PC-9 (cell line): ENCODE results near the gene C9. TPM values are rescaled to one million over a fixed set of nuclear protein-coding genes. Genes with fewer than 3 reads are reported as not detected.

Experiments used
- BruUV-seq: library from RNA; stranded (reverse); fragments of 400-500 nt; replicated peaks from 2 replicates; lab custom pipeline; 2021; lab: Mats Ljungman, UMichigan
- CTCF ChIA-PET: fragments of 300-600 bp; sonication (Branson Sonifier 250); formaldehyde crosslinking; loops from one replicate; lab custom pipeline; 2022; ENCODE audit warnings: antibody characterized with exemption; lab: Charles Lee
- POLR2A ChIA-PET: fragments of 300-600 bp; sonication (Branson Sonifier 250); formaldehyde crosslinking; loops from one replicate; lab custom pipeline; 2022; ENCODE audit warnings: antibody characterized with exemption; ENCODE audit not compliant: unreplicated experiment; lab: Charles Lee
- DNase-seq, 2 experiments: peaks; one replicate each; pipeline versions ENCODE4 v3.0.0 to v3.0.0-alpha.2; 2015 to 2022; ENCODE audit warnings: mixed read lengths in 1 of 2
- H2AFZ ChIP-seq: fragments of 200-600 bp; sonication (generic); 2 replicates; pipeline ENCODE4 v1.8.1; 2017; ENCODE audit warnings: antibody characterized with exemption
- H3F3A ChIP-seq: fragments of 200-600 bp; sonication (generic); 2 replicates; pipeline ENCODE4 v1.8.1; 2017; ENCODE audit warnings: antibody characterized with exemption, mild to moderate bottlenecking, low read depth; ENCODE audit not compliant: insufficient read depth
- H3K27ac ChIP-seq: fragments of 200-600 bp; sonication (generic); 2 replicates; pipeline ENCODE4 v1.6.1; 2016; ENCODE audit warnings: mixed run types
- H3K27me3 ChIP-seq: fragments of 200-600 bp; sonication (generic); 2 replicates; pipeline ENCODE4 v1.6.1; 2016; ENCODE audit warnings: low read depth, mixed run types; ENCODE audit not compliant: insufficient read depth
- H3K36me3 ChIP-seq: fragments of 200-600 bp; sonication (generic); 2 replicates; pipeline ENCODE4 v1.6.1; 2016; ENCODE audit warnings: low read depth, mixed run types
- H3K4me1 ChIP-seq: fragments of 200-600 bp; sonication (generic); replicated peaks from 2 replicates; pipeline ENCODE4 v1.6.1; 2016; ENCODE audit warnings: mixed run types; ENCODE audit not compliant: insufficient read depth
- H3K4me2 ChIP-seq: fragments of 200-600 bp; sonication (generic); 2 replicates; pipeline ENCODE4 v1.6.1; 2017; ENCODE audit warnings: mixed run types
- H3K4me3 ChIP-seq: fragments of 200-600 bp; sonication (generic); 2 replicates; pipeline ENCODE4 v1.6.1; 2016; ENCODE audit warnings: mixed run types
- H3K79me2 ChIP-seq: fragments of 200-600 bp; sonication (generic); 2 replicates; pipeline ENCODE4 v1.6.1; 2017; ENCODE audit warnings: low read depth, mixed run types
- H3K9me2 ChIP-seq: fragments of 200-600 bp; sonication (generic); 2 replicates; pipeline ENCODE4 v1.8.1; 2017; ENCODE audit warnings: mild to moderate bottlenecking; ENCODE audit not compliant: insufficient read depth
- H3K9me3 ChIP-seq: fragments of 200-600 bp; sonication (generic); 2 replicates; pipeline ENCODE4 v1.8.1; 2016; ENCODE audit warnings: low read depth; ENCODE audit not compliant: insufficient read depth
- H4K20me1 ChIP-seq: fragments of 200-600 bp; sonication (generic); 2 replicates; pipeline ENCODE4 v1.8.1; 2017; ENCODE audit not compliant: insufficient read depth
- EZH2 ChIP-seq: fragments of 200-600 bp; sonication (generic); IDR thresholded peaks from 2 replicates; pipeline ENCODE4 v1.8.0; 2017; ENCODE audit warnings: antibody characterized with exemption, low read depth
- intact Hi-C: fragments of 100-400 bp; cut with micrococcal nuclease; formaldehyde crosslinking; loops from one replicate; pipeline ENCODE4 v1.10.0; 2022; ENCODE audit not compliant: unreplicated experiment
- total RNA-seq: library from RNA; stranded (reverse); gene quantifications from 2 replicates; pipeline ENCODE4 v1.2.3, GENCODE V29; 2021
- TF ChIP-seq, protein P1 (sequence below): fragments of 200-600 bp; sonication (generic); conservative IDR thresholded peaks from 2 replicates; pipeline ENCODE4 v1.6.1; 2017; ENCODE audit warnings: mixed run types, antibody characterized with exemption, mild to moderate bottlenecking, moderate library complexity

The C9 gene
- total RNA-seq, 1 experiment from 2014 or later, result not detected

DNA sequence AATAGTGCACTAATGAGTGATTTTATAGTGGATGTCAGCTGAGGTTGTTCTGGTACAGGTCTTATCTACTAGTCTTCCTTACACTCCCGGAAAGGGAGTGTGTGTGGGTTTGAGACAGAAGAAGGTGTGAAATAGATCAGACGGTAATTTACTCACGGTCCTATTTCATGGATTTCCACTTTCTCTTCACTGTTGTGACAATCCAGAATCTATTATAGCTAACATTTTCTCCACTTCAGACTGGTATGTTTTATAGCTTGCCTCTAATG, 7.0 kb upstream of the C9 start:
- no peak overlapping the region for H3K4me3 ChIP-seq
- POLR2A ChIA-PET, result interaction anchor here (0.7 kb wide), 1 partner anchor 202 kb away, joined by 4 read pairs; no protein-coding TSS in a partner anchor
- TF ChIP-seq EZH2, result no peak
- TF ChIP-seq, protein P1, sequence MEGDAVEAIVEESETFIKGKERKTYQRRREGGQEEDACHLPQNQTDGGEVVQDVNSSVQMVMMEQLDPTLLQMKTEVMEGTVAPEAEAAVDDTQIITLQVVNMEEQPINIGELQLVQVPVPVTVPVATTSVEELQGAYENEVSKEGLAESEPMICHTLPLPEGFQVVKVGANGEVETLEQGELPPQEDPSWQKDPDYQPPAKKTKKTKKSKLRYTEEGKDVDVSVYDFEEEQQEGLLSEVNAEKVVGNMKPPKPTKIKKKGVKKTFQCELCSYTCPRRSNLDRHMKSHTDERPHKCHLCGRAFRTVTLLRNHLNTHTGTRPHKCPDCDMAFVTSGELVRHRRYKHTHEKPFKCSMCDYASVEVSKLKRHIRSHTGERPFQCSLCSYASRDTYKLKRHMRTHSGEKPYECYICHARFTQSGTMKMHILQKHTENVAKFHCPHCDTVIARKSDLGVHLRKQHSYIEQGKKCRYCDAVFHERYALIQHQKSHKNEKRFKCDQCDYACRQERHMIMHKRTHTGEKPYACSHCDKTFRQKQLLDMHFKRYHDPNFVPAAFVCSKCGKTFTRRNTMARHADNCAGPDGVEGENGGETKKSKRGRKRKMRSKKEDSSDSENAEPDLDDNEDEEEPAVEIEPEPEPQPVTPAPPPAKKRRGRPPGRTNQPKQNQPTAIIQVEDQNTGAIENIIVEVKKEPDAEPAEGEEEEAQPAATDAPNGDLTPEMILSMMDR, result no peak
- CTCF ChIA-PET, result no interaction called here
- no peak for DNase-seq
- H3K4me2 ChIP-seq, result no peak overlapping the region
- H3K79me2 ChIP-seq, result no peaks in the 10 kb centered on the region
- no peaks in the 10 kb centered on the region for H3K9me2 ChIP-seq
- no peaks in the 10 kb centered on the region for H4K20me1 ChIP-seq
- H3K36me3 ChIP-seq, result no peaks in the 10 kb centered on the region
- no peak overlapping the region for H3K27ac ChIP-seq
- H3K9me3 ChIP-seq, result no peaks in the 10 kb centered on the region
- intact Hi-C loops, result loop anchor here (10.0 kb wide), 1 partner anchor 344 kb away; no protein-coding TSS in a partner anchor
- no peaks in the 10 kb centered on the region for H3F3A ChIP-seq
- no peaks in the 10 kb centered on the region for H3K27me3 ChIP-seq
- no peak overlapping the region for H2AFZ ChIP-seq
- no TSS peak for BruUV-seq
- no peaks in the 10 kb centered on the region for H3K4me1 ChIP-seq

DNA sequence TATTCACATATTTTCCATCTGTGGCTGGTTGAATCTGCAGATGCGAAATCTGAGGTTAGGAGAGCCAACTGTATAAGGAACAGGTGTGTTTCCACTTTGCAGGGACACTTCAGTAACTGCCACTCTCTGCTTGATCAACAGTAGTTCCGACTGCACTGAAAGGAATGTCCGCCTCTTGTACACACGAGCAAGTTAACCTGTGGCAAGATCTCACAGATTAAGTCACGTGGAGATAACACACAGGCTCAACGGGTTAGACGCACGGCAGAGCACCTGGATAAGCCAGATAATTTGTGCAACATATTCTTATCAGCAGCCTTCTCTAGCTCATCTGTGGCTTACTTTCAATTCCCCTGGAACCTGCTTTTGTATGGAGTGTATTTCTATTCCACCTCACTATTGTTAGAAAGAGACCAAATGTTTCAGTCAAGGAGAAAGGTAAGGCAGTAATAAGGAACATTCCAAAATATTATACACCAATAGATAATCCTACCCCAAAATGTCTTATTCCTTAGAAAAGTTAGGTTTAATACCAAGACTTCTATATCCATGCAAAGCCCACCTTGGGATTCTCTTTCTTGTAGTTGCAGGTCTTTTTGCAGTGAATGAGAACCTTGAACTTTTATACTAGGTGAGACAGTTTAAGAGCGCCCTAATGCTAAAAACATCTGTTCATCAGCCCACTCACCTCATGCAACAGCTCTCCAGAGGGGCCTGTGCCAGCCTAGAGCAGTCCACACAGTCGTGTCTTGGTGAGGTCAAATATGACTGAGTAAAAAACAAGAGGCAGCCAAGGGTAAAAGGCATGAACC, 6.5 kb upstream of the C9 start:
- no peaks in the 10 kb centered on the region for H3K79me2 ChIP-seq
- H3K4me2 ChIP-seq, result no peak overlapping the region
- ChIA-PET CTCF (no interaction called here), POLR2A (interaction anchor here (0.6 to 0.7 kb wide), 2 partner anchors 28 to 203 kb away, joined by 4 read pairs; no protein-coding TSS in a partner anchor)
- H3K4me1 ChIP-seq, result no peaks in the 10 kb centered on the region
- H3K9me2 ChIP-seq, result no peaks in the 10 kb centered on the region
- H4K20me1 ChIP-seq, result no peaks in the 10 kb centered on the region
- no TSS peak for BruUV-seq
- DNase-seq, result peak in 1 of 2 experiments; percentile 20
- H2AFZ ChIP-seq, result no peak overlapping the region
- H3K4me3 ChIP-seq, result no peak overlapping the region
- no peaks in the 10 kb centered on the region for H3K9me3 ChIP-seq
- TF ChIP-seq, protein P1, result no peak
- TF ChIP-seq EZH2, result no peak
- H3F3A ChIP-seq, result no peaks in the 10 kb centered on the region
- no peaks in the 10 kb centered on the region for H3K27me3 ChIP-seq
- H3K27ac ChIP-seq, result no peak overlapping the region
- intact Hi-C loops, result loop anchor here (10.0 kb wide), 1 partner anchor 344 kb away; no protein-coding TSS in a partner anchor
- no peaks in the 10 kb centered on the region for H3K36me3 ChIP-seq

DNA sequence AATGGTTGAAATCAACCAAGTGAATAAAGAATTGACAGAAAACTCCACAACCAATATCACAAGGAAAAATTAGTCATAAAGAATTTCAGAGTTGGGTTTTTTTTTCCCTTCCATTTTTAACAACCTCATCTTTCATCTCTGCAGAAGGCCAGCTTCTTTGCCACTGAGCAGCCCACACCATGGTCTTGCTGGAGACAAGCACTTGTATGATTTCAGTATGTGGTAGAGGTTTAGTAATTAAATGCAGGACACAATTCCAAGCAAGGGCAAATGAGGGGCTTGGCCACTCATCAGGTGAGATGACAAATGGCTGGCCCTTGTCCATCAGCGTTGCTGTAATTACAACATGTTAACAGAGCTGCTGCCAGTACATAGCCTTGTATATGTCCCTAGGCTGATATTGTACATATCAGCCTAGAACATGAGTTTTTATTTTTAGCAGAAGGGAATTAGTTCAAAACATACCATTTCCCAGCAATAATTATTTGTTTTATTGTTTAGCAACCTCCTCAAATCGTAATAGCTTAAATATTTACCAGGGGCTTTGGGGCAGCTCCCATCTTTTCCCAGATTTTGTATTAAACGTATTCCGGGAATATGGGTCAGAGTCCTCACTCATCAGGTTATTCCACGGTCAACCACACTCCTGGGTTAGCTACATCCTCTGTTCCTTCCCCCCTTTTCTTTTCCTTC, 5.0 kb upstream of the C9 start:
- Histone ChIP-seq H3K27me3 (no peaks in the 10 kb centered on the region), H3K4me1 (no peaks in the 10 kb centered on the region), H4K20me1 (no peaks in the 10 kb centered on the region), H3K27ac (no peak overlapping the region), H3K4me2 (no peak overlapping the region), H3K4me3 (no peak overlapping the region), H3K36me3 (no peaks in the 10 kb centered on the region), H3F3A (no peaks in the 10 kb centered on the region), H2AFZ (no peak overlapping the region), H3K9me3 (no peaks in the 10 kb centered on the region), H3K9me2 (no peaks in the 10 kb centered on the region), H3K79me2 (no peaks in the 10 kb centered on the region)
- intact Hi-C loops, result no loop called here
- CTCF ChIA-PET, result no interaction called here
- BruUV-seq, result no TSS peak
- DNase-seq, result peak in 1 of 2 experiments; percentile 17
- POLR2A ChIA-PET, result interaction anchor here (0.5 to 0.6 kb wide), 3 partner anchors 13 to 138 kb away, joined by 4 to 7 read pairs (median 4); no protein-coding TSS in a partner anchor
- no peak for TF ChIP-seq EZH2
- TF ChIP-seq, protein P1, result no peak
